GM12878 (cell line): ENCODE data around the gene TET3.

ENCODE experiments used
- CTCF ChIP-seq, 3 experiments: IDR thresholded peaks in 2 of 3; conservative IDR thresholded peaks in 1 of 3; 2 replicates each; pipeline ENCODE4 v1.5.1; 2011; ENCODE audit warnings: low read depth in 3 of 3, low read length in 3 of 3, mild to moderate bottlenecking in 3 of 3, control low read depth in 2 of 3, moderate library complexity in 2 of 3, inconsistent platforms in 1 of 3, mixed read lengths in 1 of 3; ENCODE audit not compliant: control insufficient read depth in 2 of 3, insufficient read depth in 1 of 3; ENCODE audit errors: extremely low read depth in 1 of 3
- EZH2 ChIP-seq: IDR thresholded peaks from 2 replicates; pipeline ENCODE4 v1.6.1; 2012; ENCODE audit warnings: low read depth, mild to moderate bottlenecking, control low read depth, inconsistent platforms, low read length, borderline replicate concordance; ENCODE audit not compliant: control insufficient read depth
- JUNB ChIP-seq: IDR thresholded peaks from 2 replicates; pipeline ENCODE4 v1.6.1; 2016; ENCODE audit warnings: antibody characterized with exemption, mild to moderate bottlenecking
- JUND ChIP-seq: IDR thresholded peaks from 2 replicates; pipeline ENCODE4 v1.6.1; 2012; ENCODE audit warnings: low read depth, mild to moderate bottlenecking, low read length, improper control_type of control experiment, moderate library complexity
- MTA2 ChIP-seq: fragments of 450-650 bp; IDR thresholded peaks from 2 replicates; pipeline ENCODE4 v1.6.1; 2016; ENCODE audit warnings: low read depth, mild to moderate bottlenecking, moderate library complexity
- PBX3 ChIP-seq: IDR thresholded peaks from 2 replicates; pipeline ENCODE4 v1.6.1; 2011; ENCODE audit warnings: mild to moderate bottlenecking, low read depth, low read length, moderate library complexity; ENCODE audit not compliant: insufficient replicate concordance
- POLR2A ChIP-seq: IDR thresholded peaks from 2 replicates; pipeline ENCODE4 v1.6.1; 2011; ENCODE audit warnings: low read depth, mild to moderate bottlenecking, low read length
- POLR2AphosphoS5 ChIP-seq: IDR thresholded peaks from 2 replicates; pipeline ENCODE4 v1.6.1; 2011; ENCODE audit warnings: mild to moderate bottlenecking, low read length, inconsistent platforms
- SREBF2 ChIP-seq: IDR thresholded peaks from 2 replicates; pipeline ENCODE4 v1.6.1; 2012; ENCODE audit warnings: mild to moderate bottlenecking, low read length
- TCF7 ChIP-seq: IDR thresholded peaks from 2 replicates; pipeline ENCODE4 v1.6.1; 2014; ENCODE audit warnings: antibody characterized with exemption, borderline replicate concordance
- ZNF687 ChIP-seq: fragments of 450-650 bp; IDR thresholded peaks from 2 replicates; pipeline ENCODE4 v1.6.1; 2017; ENCODE audit warnings: mild to moderate bottlenecking, moderate library complexity

- TF ChIP-seq SREBF2 (no peak), MTA2 (no peak), POLR2A (no peak), EZH2 (no peak), JUNB (no peak), CTCF (IDR thresholded peaks at IDR 0.05 in 2 of 3, conservative IDR thresholded peaks at IDR 0.05 in 1 of 3; ENCODE audit: control insufficient read depth in 2 of 3, extremely low read depth in 1 of 3, insufficient read depth in 1 of 3, low read depth in 3 of 3, low read length in 3 of 3) (no peak), TCF7 (no peak), JUND (no peak), PBX3 (no peak), POLR2AphosphoS5 (no peak), ZNF687 (no peak)
Observed at GRCh38 chr2:73937103-73937885, 47.4 kb upstream of the TET3 start.
